ENCODE data around the gene ANXA4. TPM values are rescaled to one million over a fixed set of nuclear protein-coding genes. Genes with fewer than 3 reads are reported as not detected.
"Not testable (repeated sequence)": the region's sequence is repeated elsewhere in the genome, so short reads cannot be mapped to it uniquely, and the experiment has no call there.

The ANXA4 gene
- total RNA-seq, 8 experiments from 2014 or later: 3.3 to 104 (median 11.1) TPM

- in situ Hi-C loops (cut with MboI; ENCODE audit: low pct_unique_long_range_greater_than_20kb in 2 of 9, low sequenced_read_pairs in 9 of 9, unreplicated experiment in 9 of 9): no loop called here
- Histone ChIP-seq H3K4me1 (replicated peaks in 1 of 2) (peaks cover 28 to 29% of the 10 kb centered on the region in 2 donors), H3K27ac (no peak overlapping the region), H3K4me3 (no peak overlapping the region)
- 0 to 86% (median 80%) methylated on average over 1 to 2 of the region's 4 CpGs; no CpG with 5 or more reads in 4 of the 10 experiments for WGBS, 10 experiments
- ATAC-seq (replicated peaks in 6 of 8): no peak
Observed at GRCh38 chr2:69797235-69797634, 55.3 kb downstream of the ANXA4 start.

GRCh38 chr2:69797836-69798289 lies 55.9 kb downstream of the ANXA4 start:
- no peak overlapping the region for H3K4me3 ChIP-seq
- 0 to 58% (median 42%) methylated on average over 1 to 2 of the region's 3 CpGs; no CpG with 5 or more reads in 6 of the 10 experiments for WGBS, 10 experiments
- no peak overlapping the region for H3K27ac ChIP-seq
- H3K4me1 ChIP-seq (replicated peaks in 1 of 2): peaks cover 28 to 29% of the 10 kb centered on the region in 2 donors
- no peak for ATAC-seq (replicated peaks in 6 of 8)
- in situ Hi-C loops (cut with MboI; ENCODE audit: low pct_unique_long_range_greater_than_20kb in 2 of 9, low sequenced_read_pairs in 9 of 9, unreplicated experiment in 9 of 9): no loop called here

DNA sequence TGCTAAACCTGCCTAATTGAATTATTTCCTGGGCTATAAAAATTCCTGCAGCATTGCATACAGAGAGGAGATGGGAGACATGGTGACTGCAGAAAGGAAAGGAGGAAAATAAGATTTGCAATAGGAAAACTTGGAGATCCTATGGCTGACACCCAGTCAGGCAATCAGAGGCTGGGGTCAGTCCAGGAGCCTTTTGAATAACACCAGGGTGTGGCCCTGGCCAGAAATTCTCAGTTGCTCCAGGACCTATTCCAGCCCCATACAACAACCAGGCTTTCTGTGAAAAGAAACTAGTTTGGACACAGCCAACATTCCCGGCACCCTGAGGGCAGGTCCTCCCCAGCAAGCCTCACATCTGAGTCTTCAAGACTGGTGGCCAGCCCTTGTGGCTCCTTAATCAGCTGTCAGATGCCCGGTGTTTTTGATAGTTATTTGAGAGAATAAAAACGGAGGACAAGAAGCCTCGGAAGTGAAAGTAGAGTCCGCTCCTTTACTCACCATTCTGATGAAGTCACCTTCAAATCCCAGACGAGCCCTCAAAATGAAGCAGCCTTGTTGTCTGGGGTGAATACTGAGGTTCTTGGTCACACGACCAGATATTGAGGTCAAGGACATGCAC lies 56.5 kb downstream of the ANXA4 start:
- in situ Hi-C loops (cut with MboI; ENCODE audit: low pct_unique_long_range_greater_than_20kb in 2 of 9, low sequenced_read_pairs in 9 of 9, unreplicated experiment in 9 of 9): no loop called here
- Histone ChIP-seq H3K27ac (no peak overlapping the region), H3K4me1 (replicated peaks in 1 of 2) (peaks cover 28 to 29% of the 10 kb centered on the region in 2 donors), H3K4me3 (peak overlapping the region in 2 of 5 donors; percentile 2 to 13)
- 0 to 34% (median 14%) methylated on average over 1 to 5 of the region's 7 CpGs; no CpG with 5 or more reads in 4 of the 10 experiments for WGBS, 10 experiments
- peak; percentile 29 to 83 (median 56) for ATAC-seq (replicated peaks in 6 of 8)

DNA sequence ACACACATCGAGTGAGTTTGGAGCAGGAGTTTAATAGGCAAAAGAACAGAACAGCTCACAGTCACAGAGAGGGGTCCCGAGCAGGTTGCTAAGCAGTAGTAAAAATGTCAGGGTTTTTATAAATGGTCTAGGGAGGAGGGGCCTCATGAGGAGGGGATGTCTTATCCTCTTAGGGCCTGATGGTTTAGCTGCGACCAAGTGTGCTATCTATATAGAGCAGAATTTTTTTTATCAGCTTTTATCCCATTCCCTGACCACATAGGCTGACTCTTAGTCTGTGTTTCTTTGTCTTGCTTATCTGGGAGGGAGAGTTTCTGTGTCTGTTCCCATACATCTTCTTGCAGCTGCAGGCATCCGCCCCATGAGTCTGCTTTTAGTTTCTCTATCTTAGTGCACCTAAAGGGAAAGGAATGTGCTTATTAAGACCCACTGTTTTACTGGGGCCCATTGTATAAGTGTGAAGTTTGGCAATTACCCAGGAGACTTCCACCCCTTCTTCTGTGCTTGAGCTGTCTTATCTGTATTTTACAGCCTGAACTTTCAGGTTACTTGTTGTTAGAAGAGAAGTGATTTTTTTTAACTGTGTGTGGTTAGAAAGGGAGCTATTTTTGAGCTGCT lies 57.1 kb downstream of the ANXA4 start:
- no peak overlapping the region for H3K27ac ChIP-seq
- peak; percentile 44 to 96 (median 90) for ATAC-seq (replicated peaks in 6 of 8)
- H3K4me3 ChIP-seq: peak overlapping the region in 1 of 5 donors; percentile 13
- 0 to 86% (median 27%) methylated on average over 1 to 4 of the region's 4 CpGs; no CpG with 5 or more reads in 1 of the 10 experiments for WGBS, 10 experiments
- H3K4me1 ChIP-seq (replicated peaks in 1 of 2): peaks cover 28 to 29% of the 10 kb centered on the region in 2 donors
- in situ Hi-C loops (cut with MboI; ENCODE audit: low pct_unique_long_range_greater_than_20kb in 2 of 9, low sequenced_read_pairs in 9 of 9, unreplicated experiment in 9 of 9): no loop called here

GRCh38 chr2:69801745-69802290 lies 59.9 kb downstream of the ANXA4 start:
- no peak for ATAC-seq (replicated peaks in 6 of 8)
- Histone ChIP-seq H3K4me3 (no peak overlapping the region), H3K27ac (no peak overlapping the region), H3K4me1 (replicated peaks in 1 of 2) (peaks cover 27% of the 10 kb centered on the region in 2 donors)
- 80 to 100% (median 80%) methylated on average over 1 of the region's 1 CpG; no CpG with 5 or more reads in 7 of the 10 experiments for WGBS, 10 experiments
- in situ Hi-C loops (cut with MboI; ENCODE audit: low pct_unique_long_range_greater_than_20kb in 2 of 9, low sequenced_read_pairs in 9 of 9, unreplicated experiment in 9 of 9): loop anchor here in 2 of 9 experiments (25.0 kb wide), 2 partner anchors 90 to 240 kb away; no protein-coding TSS in a partner anchor

- WGBS, 10 experiments: 82 to 100% (median 93%) methylated on average over 2 to 4 of the region's 4 CpGs; no CpG with 5 or more reads in 1 of the 10 experiments
- in situ Hi-C loops (cut with MboI; ENCODE audit: low pct_unique_long_range_greater_than_20kb in 2 of 9, low sequenced_read_pairs in 9 of 9, unreplicated experiment in 9 of 9): loop anchor here in 2 of 9 experiments (25.0 kb wide), 2 partner anchors 91 to 241 kb away; no protein-coding TSS in a partner anchor
Observed at GRCh38 chr2:69802781-69803367, 60.9 kb downstream of the ANXA4 start.

DNA sequence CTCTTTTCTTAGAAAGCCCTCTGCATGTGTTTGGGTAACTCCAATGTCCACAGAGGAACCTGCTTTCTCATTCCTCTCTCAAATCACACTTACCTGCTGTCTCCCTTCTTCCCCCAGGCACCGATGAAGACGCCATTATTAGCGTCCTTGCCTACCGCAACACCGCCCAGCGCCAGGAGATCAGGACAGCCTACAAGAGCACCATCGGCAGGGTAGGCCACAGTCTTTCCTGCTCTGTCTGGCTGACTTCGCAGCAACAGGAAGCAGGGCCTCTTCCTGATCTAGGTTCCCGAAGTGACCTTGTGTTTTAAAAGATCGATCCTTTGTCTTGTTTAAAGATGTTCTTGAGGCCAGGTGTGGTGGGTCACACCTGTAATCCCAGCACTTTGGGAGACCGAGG lies 62.5 kb downstream of the ANXA4 start:
- peaks cover under 1 to 2% of the 10 kb centered on the region in 2 donors for H3K4me1 ChIP-seq (replicated peaks in 1 of 2)
- no peak overlapping the region for H3K4me3 ChIP-seq
- no peak overlapping the region for H3K27ac ChIP-seq
- 85 to 100% (median 90%) methylated on average over 2 to 10 of the region's 11 CpGs; no CpG with 5 or more reads in 3 of the 10 experiments for WGBS, 10 experiments
- ATAC-seq (replicated peaks in 6 of 8): no peak
- in situ Hi-C loops (cut with MboI; ENCODE audit: low pct_unique_long_range_greater_than_20kb in 2 of 9, low sequenced_read_pairs in 9 of 9, unreplicated experiment in 9 of 9): loop anchor here in 2 of 9 experiments (25.0 kb wide), 2 partner anchors 92 to 242 kb away; no protein-coding TSS in a partner anchor

More at GRCh38 chr2:69802781-69803367, 60.9 kb downstream of the ANXA4 start:
- not testable (repeated sequence) for H3K4me3 ChIP-seq; ATAC-seq (replicated peaks in 6 of 8); H3K27ac ChIP-seq
- H3K4me1 ChIP-seq (replicated peaks in 1 of 2): peaks cover 16% of the 10 kb centered on the region in 2 donors

GRCh38 chr2:69805887-69806286 lies 64.0 kb downstream of the ANXA4 start:
- Histone ChIP-seq H3K4me1 (replicated peaks in 1 of 2) (no peaks in the 10 kb centered on the region), H3K4me3 (no peak overlapping the region), H3K27ac (no peak overlapping the region)
- in situ Hi-C loops (cut with MboI; ENCODE audit: low pct_unique_long_range_greater_than_20kb in 2 of 9, low sequenced_read_pairs in 9 of 9, unreplicated experiment in 9 of 9): loop anchor here in 2 of 9 experiments (25.0 kb wide), 2 partner anchors 94 to 244 kb away; no protein-coding TSS in a partner anchor
- no peak for ATAC-seq (replicated peaks in 6 of 8)
- WGBS, 10 experiments: 33 to 100% (median 89%) methylated on average over 1 of the region's 1 CpG; no CpG with 5 or more reads in 1 of the 10 experiments

GRCh38 chr2:69807821-69808540 lies 66.0 kb downstream of the ANXA4 start:
- H3K4me1 ChIP-seq (replicated peaks in 1 of 2): no peaks in the 10 kb centered on the region
- WGBS, 10 experiments: 79 to 100% (median 87%) methylated on average over 1 to 14 of the region's 16 CpGs; no CpG with 5 or more reads in 1 of the 10 experiments
- ATAC-seq (replicated peaks in 6 of 8): no peak
- H3K27ac ChIP-seq: no peak overlapping the region
- in situ Hi-C loops (cut with MboI; ENCODE audit: low pct_unique_long_range_greater_than_20kb in 2 of 9, low sequenced_read_pairs in 9 of 9, unreplicated experiment in 9 of 9): loop anchor here in 2 of 9 experiments (25.0 kb wide), 2 partner anchors 96 to 246 kb away; no protein-coding TSS in a partner anchor
- H3K4me3 ChIP-seq: no peak overlapping the region

DNA sequence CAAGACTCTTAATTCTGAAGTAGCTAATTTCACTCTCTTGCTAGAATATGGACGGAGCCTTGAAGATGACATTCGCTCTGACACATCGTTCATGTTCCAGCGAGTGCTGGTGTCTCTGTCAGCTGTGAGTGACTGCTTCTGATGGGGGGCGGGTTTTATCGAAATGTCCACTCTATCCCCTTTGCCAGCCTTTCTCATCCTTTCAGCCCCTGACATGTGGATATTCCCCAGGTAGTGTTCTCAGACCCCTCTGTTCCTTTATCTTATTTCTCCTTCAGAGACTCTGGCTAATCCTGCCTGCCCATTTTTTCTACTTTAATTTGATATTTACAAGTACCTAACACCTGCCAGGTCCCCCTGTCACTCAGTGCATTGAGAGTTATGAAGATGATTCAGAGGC lies 68.6 kb downstream of the ANXA4 start:
- 67 to 100% (median 93%) methylated on average over 1 to 6 of the region's 6 CpGs; no CpG with 5 or more reads in 3 of the 10 experiments for WGBS, 10 experiments
- no peak overlapping the region for H3K27ac ChIP-seq
- in situ Hi-C loops (cut with MboI; ENCODE audit: low pct_unique_long_range_greater_than_20kb in 2 of 9, low sequenced_read_pairs in 9 of 9, unreplicated experiment in 9 of 9): loop anchor here in 3 of 9 experiments (10.0 to 25.0 kb wide), 3 partner anchors 86 to 248 kb away; no protein-coding TSS in a partner anchor
- no peak overlapping the region for H3K4me3 ChIP-seq
- no peaks in the 10 kb centered on the region for H3K4me1 ChIP-seq (replicated peaks in 1 of 2)
- ATAC-seq (replicated peaks in 6 of 8): no peak

DNA sequence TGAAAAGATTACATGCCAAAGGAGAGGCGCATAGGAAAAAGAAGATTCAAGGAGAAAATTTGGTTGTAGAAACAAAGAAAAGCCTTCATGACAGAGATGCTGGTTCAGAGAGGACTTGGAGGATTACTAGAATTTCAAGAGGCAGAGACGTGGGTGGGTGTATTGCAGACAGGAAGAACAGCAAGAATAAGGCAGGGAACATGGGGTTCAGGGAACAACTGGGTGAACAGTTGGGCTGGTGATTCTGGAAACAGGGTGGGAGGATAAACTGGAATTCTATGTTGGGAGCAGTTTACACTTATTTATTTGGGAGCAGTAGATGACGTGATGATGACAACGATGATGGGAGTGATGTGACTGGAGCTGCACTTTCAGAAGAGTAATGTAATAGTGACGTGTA lies 69.1 kb downstream of the ANXA4 start:
- Histone ChIP-seq H3K27ac (no peak overlapping the region), H3K4me3 (no peak overlapping the region), H3K4me1 (replicated peaks in 1 of 2) (no peaks in the 10 kb centered on the region)
- no peak for ATAC-seq (replicated peaks in 6 of 8)
- in situ Hi-C loops (cut with MboI; ENCODE audit: low pct_unique_long_range_greater_than_20kb in 2 of 9, low sequenced_read_pairs in 9 of 9, unreplicated experiment in 9 of 9): loop anchor here in 3 of 9 experiments (10.0 to 25.0 kb wide), 3 partner anchors 86 to 249 kb away; no protein-coding TSS in a partner anchor
- 65 to 100% (median 88%) methylated on average over 1 to 5 of the region's 5 CpGs for WGBS, 10 experiments

GRCh38 chr2:69811591-69811990 lies 69.7 kb downstream of the ANXA4 start:
- H3K4me3 ChIP-seq: no peak overlapping the region
- in situ Hi-C loops (cut with MboI; ENCODE audit: low pct_unique_long_range_greater_than_20kb in 2 of 9, low sequenced_read_pairs in 9 of 9, unreplicated experiment in 9 of 9): loop anchor here in 3 of 9 experiments (10.0 to 25.0 kb wide), 3 partner anchors 87 to 249 kb away; no protein-coding TSS in a partner anchor
- 50 to 100% (median 87%) methylated on average over 1 to 3 of the region's 3 CpGs; no CpG with 5 or more reads in 1 of the 10 experiments for WGBS, 10 experiments
- no peak for ATAC-seq (replicated peaks in 6 of 8)
- H3K4me1 ChIP-seq (replicated peaks in 1 of 2): no peaks in the 10 kb centered on the region
- H3K27ac ChIP-seq: no peak overlapping the region
